GM12801 (cell line): ENCODE measurements around the gene CLPSL1.

Experiments used
- CTCF ChIP-seq: IDR thresholded peaks from one replicate; pipeline ENCODE4 v1.5.1; 2011; ENCODE audit warnings: control low read depth; ENCODE audit not compliant: insufficient read length; ENCODE audit errors: extremely low read depth

The CLPSL1 gene

GRCh38 chr6:35804996-35805736 lies 24.3 kb downstream of the CLPSL1 start, which contains the start of gene LHFPL5:
LHFPL5 (plus strand) TSS chr6:35805352; CDS start chr6:35805671, 319 bp downstream.
- no peak for TF ChIP-seq CTCF

GRCh38 chr6:35808688-35809087 lies 27.9 kb downstream of the CLPSL1 start:
- TF ChIP-seq CTCF: no peak

GRCh38 chr6:35809809-35810208 lies 29.0 kb downstream of the CLPSL1 start:
- TF ChIP-seq CTCF: no peak

- no peak for TF ChIP-seq CTCF
Measured at GRCh38 chr6:35810971-35811698, 30.3 kb downstream of the CLPSL1 start.

- no peak for TF ChIP-seq CTCF
Measured at GRCh38 chr6:35811699-35811995, 30.8 kb downstream of the CLPSL1 start.

GRCh38 chr6:35817515-35817914 lies 36.7 kb downstream of the CLPSL1 start:
- TF ChIP-seq CTCF: no peak

- no peak for TF ChIP-seq CTCF
Measured at GRCh38 chr6:35823601-35824000, 42.8 kb downstream of the CLPSL1 start.
